HepG2 (cell line): Measurements from ENCODE around the gene RPLP1. TPM values are rescaled to one million over a fixed set of nuclear protein-coding genes. Genes with fewer than 3 reads are reported as not detected.

Source experiments
- AGO1 ChIP-seq: fragments of 200-400 bp; formaldehyde crosslinking; IDR thresholded peaks from 2 replicates; pipeline ENCODE4 v1.6.1; 2017; ENCODE audit warnings: mild to moderate bottlenecking, low read depth, low read length, moderate library complexity; ENCODE audit not compliant: poor library complexity, severe bottlenecking
- EP300 ChIP-seq, 3 experiments: sonication (generic) in 1 of 3; formaldehyde crosslinking in 1 of 3; IDR thresholded peaks; 2 replicates each; pipeline versions ENCODE4 v1.5.1 to v1.6.1; 2011 to 2020; ENCODE audit warnings: low read depth in 2 of 3, low read length in 2 of 3, borderline replicate concordance in 1 of 3, improper control_type of control experiment in 1 of 3, mild to moderate bottlenecking in 1 of 3, missing genetic modification reagents in 1 of 3, moderate library complexity in 1 of 3
- FOXK1 ChIP-seq: sonication (generic); formaldehyde crosslinking; IDR thresholded peaks from 2 replicates; pipeline ENCODE4 v1.4.0; 2020; ENCODE audit warnings: low read depth, missing genetic modification reagents, borderline replicate concordance
- FOXM1 ChIP-seq: sonication (generic); formaldehyde crosslinking; IDR thresholded peaks from 2 replicates; pipeline ENCODE4 v1.5.0; 2020; ENCODE audit warnings: missing genetic modification reagents
- HOXA5 ChIP-seq: sonication (generic); formaldehyde crosslinking; IDR thresholded peaks from 2 replicates; pipeline ENCODE4 v1.4.0; 2020; ENCODE audit warnings: missing genetic modification reagents
- ZNF256 ChIP-seq: sonication (generic); formaldehyde crosslinking; conservative IDR thresholded peaks from 2 replicates; pipeline ENCODE4 v1.4.0; 2020; ENCODE audit warnings: missing genetic modification reagents
- ZNF615 ChIP-seq: sonication (generic); formaldehyde crosslinking; IDR thresholded peaks from 2 replicates; pipeline ENCODE4 v1.5.0; 2020; ENCODE audit warnings: mild to moderate bottlenecking, missing genetic modification reagents, borderline replicate concordance
- ZNF672 ChIP-seq: sonication (generic); formaldehyde crosslinking; IDR thresholded peaks from 2 replicates; pipeline ENCODE4 v1.8.1; 2022; ENCODE audit warnings: missing genetic modification reagents
- ZNF713 ChIP-seq: sonication (generic); formaldehyde crosslinking; IDR thresholded peaks from 2 replicates; pipeline ENCODE4 v1.4.0; 2020; ENCODE audit warnings: mild to moderate bottlenecking, missing genetic modification reagents
- polyA plus RNA-seq, 8 experiments: library from polyadenylated mRNA; depleted of rRNA in 3 of 8; stranded (reverse) in 7 of 8; unstranded in 1 of 8; fragments of >200 nt; fragmentation: Illumina TruSeq in 4 of 8; extraction: Trizol in 4 of 8; gene quantifications; 2 replicates each; pipeline versions ENCODE4 v1.2.1 to v1.2.3, GENCODE V29; 2011 to 2016; ENCODE audit warnings: low read depth in 4 of 8, missing spikeins in 1 of 8, mixed read lengths in 1 of 8; ENCODE audit not compliant: insufficient read depth in 1 of 8
- total RNA-seq, 5 experiments: library from RNA; depleted of rRNA; stranded (reverse); fragments of >200 nt; fragmentation: Illumina TruSeq; extraction: Trizol; gene quantifications; 2 replicates each; pipeline ENCODE4 v1.2.3, GENCODE V29; 2016; ENCODE audit warnings: low read depth in 1 of 5
- TF ChIP-seq, protein P1 (sequence below): sonication (generic); formaldehyde crosslinking; IDR thresholded peaks from 2 replicates; pipeline ENCODE4 v1.5.1; 2020; ENCODE audit warnings: missing genetic modification reagents, mild to moderate bottlenecking, borderline replicate concordance
- TF ChIP-seq, protein P2 (sequence below): sonication (generic); formaldehyde crosslinking; IDR thresholded peaks from 2 replicates; pipeline ENCODE4 v1.4.0; 2020; ENCODE audit warnings: mild to moderate bottlenecking, low read depth, missing genetic modification reagents
- TF ChIP-seq, protein P3 (sequence below): sonication (generic); formaldehyde crosslinking; IDR thresholded peaks from 2 replicates; pipeline ENCODE4 v1.4.0; 2020; ENCODE audit warnings: missing genetic modification reagents, mild to moderate bottlenecking, borderline replicate concordance
- TF ChIP-seq, protein P4 (sequence below): sonication (generic); formaldehyde crosslinking; IDR thresholded peaks from 2 replicates; pipeline ENCODE4 v1.8.0; 2023; ENCODE audit warnings: mild to moderate bottlenecking, missing genetic modification reagents
- TF ChIP-seq, protein P5 (sequence below): sonication (generic); formaldehyde crosslinking; IDR thresholded peaks from 2 replicates; pipeline ENCODE4 v1.4.0; 2020; ENCODE audit warnings: mild to moderate bottlenecking, missing genetic modification reagents
- TF ChIP-seq, protein P6 (sequence below): sonication (generic); formaldehyde crosslinking; IDR thresholded peaks from 2 replicates; pipeline ENCODE4 v1.4.0; 2020; ENCODE audit warnings: missing genetic modification reagents

Gene RPLP1
- total and polyA plus RNA-seq, 2 of the 13 experiments (the other 11 are each of a cell fraction or from before 2014, with no cell fraction given) = 817 to 929 TPM

DNA sequence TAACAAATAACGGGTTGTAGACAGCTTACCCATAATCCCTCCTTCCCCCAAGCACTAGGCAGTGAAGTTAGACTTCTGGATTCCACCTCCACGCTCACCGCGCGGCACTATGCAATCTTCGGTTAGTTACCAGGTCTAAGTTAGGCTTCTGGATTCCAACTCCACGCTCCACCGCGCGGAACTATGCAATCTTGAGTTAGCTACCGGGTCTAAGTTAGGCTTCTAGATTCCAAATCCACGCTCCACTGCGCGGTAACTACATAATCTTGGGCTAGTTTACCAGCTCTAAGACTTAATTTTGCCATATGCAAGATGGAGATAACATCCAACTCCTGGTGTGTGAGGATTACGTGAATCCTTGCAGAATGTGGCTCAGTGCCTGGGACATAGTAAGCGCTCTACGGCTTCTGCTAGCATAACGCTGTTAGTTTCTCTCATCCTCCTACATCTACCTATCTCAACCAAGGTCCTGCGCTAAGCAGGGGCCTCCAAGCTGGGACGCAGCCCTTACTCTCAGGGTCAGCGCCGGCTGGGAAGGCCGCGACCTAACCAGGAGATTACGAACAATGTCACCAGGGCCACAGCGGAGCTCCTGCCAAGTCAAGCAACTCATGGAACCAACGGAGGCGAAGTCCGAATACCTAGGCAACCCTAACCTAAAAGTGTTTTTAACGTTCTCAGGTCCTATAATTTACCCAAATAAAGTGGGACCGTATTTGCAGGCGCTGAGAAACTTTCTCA lies 497 bp upstream of the RPLP1 start (continued):
- TF ChIP-seq, protein P1, sequence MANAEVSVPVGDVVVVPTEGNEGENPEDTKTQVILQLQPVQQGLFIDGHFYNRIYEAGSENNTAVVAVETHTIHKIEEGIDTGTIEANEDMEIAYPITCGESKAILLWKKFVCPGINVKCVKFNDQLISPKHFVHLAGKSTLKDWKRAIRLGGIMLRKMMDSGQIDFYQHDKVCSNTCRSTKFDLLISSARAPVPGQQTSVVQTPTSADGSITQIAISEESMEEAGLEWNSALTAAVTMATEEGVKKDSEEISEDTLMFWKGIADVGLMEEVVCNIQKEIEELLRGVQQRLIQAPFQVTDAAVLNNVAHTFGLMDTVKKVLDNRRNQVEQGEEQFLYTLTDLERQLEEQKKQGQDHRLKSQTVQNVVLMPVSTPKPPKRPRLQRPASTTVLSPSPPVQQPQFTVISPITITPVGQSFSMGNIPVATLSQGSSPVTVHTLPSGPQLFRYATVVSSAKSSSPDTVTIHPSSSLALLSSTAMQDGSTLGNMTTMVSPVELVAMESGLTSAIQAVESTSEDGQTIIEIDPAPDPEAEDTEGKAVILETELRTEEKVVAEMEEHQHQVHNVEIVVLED (CRISPR knock-in tag) = 0 out of 2 replicates have a peak, but pooled peaks have one; percentile 13
- no peak for TF ChIP-seq ZNF256 (CRISPR knock-in tag)
- TF ChIP-seq, protein P2, sequence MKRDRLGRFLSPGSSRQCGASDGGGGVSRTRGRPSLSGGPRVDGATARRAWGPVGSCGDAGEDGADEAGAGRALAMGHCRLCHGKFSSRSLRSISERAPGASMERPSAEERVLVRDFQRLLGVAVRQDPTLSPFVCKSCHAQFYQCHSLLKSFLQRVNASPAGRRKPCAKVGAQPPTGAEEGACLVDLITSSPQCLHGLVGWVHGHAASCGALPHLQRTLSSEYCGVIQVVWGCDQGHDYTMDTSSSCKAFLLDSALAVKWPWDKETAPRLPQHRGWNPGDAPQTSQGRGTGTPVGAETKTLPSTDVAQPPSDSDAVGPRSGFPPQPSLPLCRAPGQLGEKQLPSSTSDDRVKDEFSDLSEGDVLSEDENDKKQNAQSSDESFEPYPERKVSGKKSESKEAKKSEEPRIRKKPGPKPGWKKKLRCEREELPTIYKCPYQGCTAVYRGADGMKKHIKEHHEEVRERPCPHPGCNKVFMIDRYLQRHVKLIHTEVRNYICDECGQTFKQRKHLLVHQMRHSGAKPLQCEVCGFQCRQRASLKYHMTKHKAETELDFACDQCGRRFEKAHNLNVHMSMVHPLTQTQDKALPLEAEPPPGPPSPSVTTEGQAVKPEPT (CRISPR knock-in tag) = no peak
- no peak for TF ChIP-seq EP300 (IDR thresholded peaks at IDR 0.05; ENCODE audit: low read depth in 2 of 2, low read length in 2 of 2)
- TF ChIP-seq EP300 (CRISPR knock-in tag; IDR thresholded peaks at IDR 0.05; ENCODE audit: borderline replicate concordance) = no peak
- TF ChIP-seq, protein P3, sequence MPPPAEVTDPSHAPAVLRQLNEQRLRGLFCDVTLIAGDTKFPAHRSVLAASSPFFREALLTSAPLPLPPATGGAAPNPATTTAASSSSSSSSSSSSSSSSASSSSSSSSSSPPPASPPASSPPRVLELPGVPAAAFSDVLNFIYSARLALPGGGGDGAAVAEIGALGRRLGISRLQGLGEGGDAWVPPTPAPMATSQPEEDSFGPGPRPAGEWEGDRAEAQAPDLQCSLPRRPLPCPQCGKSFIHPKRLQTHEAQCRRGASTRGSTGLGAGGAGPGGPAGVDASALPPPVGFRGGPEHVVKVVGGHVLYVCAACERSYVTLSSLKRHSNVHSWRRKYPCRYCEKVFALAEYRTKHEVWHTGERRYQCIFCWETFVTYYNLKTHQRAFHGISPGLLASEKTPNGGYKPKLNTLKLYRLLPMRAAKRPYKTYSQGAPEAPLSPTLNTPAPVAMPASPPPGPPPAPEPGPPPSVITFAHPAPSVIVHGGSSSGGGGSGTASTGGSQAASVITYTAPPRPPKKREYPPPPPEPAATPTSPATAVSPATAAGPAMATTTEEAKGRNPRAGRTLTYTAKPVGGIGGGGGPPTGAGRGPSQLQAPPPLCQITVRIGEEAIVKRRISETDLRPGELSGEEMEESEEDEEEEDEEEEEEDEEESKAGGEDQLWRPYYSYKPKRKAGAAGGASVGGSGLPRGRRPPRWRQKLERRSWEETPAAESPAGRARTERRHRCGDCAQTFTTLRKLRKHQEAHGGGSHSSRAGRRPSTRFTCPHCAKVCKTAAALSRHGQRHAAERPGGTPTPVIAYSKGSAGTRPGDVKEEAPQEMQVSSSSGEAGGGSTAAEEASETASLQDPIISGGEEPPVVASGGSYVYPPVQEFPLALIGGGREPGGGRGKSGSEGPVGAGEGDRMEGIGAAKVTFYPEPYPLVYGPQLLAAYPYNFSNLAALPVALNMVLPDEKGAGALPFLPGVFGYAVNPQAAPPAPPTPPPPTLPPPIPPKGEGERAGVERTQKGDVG (CRISPR knock-in tag) = no peak; the same call in 1 of the 2 replicates
- no peak for TF ChIP-seq FOXM1 (CRISPR knock-in tag)
- TF ChIP-seq ZNF672 (CRISPR knock-in tag) = no peak
- TF ChIP-seq, protein P4, sequence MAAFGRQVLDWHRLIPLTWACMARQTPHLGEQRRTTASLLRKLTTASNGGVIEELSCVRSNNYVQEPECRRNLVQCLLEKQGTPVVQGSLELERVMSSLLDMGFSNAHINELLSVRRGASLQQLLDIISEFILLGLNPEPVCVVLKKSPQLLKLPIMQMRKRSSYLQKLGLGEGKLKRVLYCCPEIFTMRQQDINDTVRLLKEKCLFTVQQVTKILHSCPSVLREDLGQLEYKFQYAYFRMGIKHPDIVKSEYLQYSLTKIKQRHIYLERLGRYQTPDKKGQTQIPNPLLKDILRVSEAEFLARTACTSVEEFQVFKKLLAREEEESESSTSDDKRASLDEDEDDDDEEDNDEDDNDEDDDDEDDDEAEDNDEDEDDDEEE (CRISPR knock-in tag) = 0 out of 2 replicates have a peak, but pooled peaks have one; percentile 18
- no peak for TF ChIP-seq FOXK1 (CRISPR knock-in tag)
- no peak for TF ChIP-seq ZNF615
- TF ChIP-seq, protein P5, sequence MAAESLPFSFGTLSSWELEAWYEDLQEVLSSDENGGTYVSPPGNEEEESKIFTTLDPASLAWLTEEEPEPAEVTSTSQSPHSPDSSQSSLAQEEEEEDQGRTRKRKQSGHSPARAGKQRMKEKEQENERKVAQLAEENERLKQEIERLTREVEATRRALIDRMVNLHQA (CRISPR knock-in tag) = no peak
- TF ChIP-seq HOXA5 = no peak
- TF ChIP-seq, protein P6, sequence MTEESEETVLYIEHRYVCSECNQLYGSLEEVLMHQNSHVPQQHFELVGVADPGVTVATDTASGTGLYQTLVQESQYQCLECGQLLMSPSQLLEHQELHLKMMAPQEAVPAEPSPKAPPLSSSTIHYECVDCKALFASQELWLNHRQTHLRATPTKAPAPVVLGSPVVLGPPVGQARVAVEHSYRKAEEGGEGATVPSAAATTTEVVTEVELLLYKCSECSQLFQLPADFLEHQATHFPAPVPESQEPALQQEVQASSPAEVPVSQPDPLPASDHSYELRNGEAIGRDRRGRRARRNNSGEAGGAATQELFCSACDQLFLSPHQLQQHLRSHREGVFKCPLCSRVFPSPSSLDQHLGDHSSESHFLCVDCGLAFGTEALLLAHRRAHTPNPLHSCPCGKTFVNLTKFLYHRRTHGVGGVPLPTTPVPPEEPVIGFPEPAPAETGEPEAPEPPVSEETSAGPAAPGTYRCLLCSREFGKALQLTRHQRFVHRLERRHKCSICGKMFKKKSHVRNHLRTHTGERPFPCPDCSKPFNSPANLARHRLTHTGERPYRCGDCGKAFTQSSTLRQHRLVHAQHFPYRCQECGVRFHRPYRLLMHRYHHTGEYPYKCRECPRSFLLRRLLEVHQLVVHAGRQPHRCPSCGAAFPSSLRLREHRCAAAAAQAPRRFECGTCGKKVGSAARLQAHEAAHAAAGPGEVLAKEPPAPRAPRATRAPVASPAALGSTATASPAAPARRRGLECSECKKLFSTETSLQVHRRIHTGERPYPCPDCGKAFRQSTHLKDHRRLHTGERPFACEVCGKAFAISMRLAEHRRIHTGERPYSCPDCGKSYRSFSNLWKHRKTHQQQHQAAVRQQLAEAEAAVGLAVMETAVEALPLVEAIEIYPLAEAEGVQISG = no peak
- TF ChIP-seq ZNF713 = no peak
- no peak for TF ChIP-seq AGO1
